ENCODE measurements around the gene SND1. TPM values are rescaled to one million over a fixed set of nuclear protein-coding genes. Genes with fewer than 3 reads are reported as not detected.

SND1 gene
- total RNA-seq, 1 experiment from 2014 or later: 147 TPM

DNA sequence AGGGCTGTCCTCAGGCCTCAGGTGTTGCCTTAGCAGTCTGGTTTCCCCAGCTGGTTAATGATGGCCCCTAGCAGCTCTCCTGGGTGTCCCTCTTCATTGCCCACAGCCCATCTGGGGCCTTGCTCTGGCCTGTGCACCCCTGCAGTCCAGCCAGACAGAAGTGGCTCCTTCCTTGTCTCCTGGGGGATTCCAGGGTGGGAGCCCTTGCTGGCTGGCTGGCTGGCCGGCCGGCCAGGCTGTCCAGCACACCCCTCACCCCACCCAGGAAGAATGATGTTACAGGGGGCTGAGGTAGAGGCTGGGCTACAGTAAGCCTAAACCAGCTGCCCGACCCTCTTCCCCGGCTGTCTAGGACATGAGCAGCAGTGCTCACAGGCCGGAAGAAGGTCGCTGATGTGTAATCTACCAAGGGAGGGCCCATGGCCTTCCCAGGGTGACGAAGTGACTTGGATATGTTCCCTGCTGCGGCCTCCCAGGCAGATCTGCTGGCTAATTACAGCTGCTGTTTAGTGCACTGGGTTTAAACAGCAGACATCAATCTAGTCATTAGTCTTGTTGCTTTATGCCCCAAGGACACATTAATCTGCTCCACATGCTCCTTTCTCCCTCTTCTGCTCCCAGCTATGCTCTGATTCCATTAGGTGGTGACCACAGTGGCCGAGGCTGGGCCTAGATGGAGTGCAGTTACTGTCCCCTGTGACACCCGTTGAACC lies 433.1 kb downstream of the SND1 start:
- H3K27ac ChIP-seq: no peak overlapping the region
- DNase-seq: no peak
- peaks cover 2% of the 10 kb centered on the region; the same call in 1 of the 2 replicates for H3K36me3 ChIP-seq
- H3K4me1 ChIP-seq: no peaks in the 10 kb centered on the region
- no peaks in the 10 kb centered on the region for H3K9me3 ChIP-seq (replicated peaks)
- no peaks in the 10 kb centered on the region for H3K27me3 ChIP-seq
- H3K4me3 ChIP-seq: no peak overlapping the region

DNA sequence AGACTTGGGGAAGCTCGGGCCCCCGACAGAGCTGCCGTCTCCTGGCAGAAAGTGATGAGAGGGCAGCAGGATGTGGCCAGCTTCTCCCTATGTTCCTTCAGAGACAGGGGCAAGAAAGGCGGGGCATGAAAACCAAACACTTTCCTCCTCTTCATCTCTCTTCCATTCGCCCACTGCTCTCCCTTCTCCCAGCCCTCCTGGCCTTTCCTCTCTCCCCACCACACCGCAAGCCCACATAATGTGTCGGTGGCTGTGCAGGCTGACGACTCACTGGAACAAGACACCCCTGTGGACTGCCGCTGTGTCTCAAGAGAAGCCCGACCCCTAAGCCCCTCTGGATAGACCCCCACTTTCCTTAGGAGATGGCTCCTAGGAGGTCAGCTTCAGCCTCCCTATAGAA lies 438.5 kb downstream of the SND1 start:
- H3K4me3 ChIP-seq: no peak overlapping the region
- H3K27me3 ChIP-seq: no peaks in the 10 kb centered on the region
- no peaks in the 10 kb centered on the region for H3K9me3 ChIP-seq (replicated peaks)
- H3K27ac ChIP-seq: no peak overlapping the region
- H3K4me1 ChIP-seq: no peaks in the 10 kb centered on the region
- DNase-seq: no peak
- H3K36me3 ChIP-seq: peaks cover 17% of the 10 kb centered on the region; the same call in 1 of the 2 replicates

DNA sequence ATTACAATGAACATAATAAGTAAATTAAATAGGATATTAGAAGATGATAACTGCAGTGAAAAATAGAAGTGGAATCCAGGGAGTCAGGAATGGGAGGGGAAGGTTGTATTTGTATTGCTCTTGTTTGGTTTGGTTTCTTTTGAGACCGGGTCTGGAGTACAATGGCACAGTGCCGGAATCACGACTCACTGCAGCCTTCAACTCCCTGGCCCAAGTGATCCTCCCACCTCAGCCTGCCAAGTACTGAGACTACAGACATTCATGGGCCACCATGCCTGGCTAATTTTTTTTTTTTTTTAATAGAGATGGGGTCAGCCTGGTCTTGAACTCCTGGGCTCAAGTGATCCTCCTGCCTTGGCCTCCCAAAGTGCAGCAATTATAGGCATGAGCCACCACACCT lies 439.1 kb downstream of the SND1 start:
- H3K27ac ChIP-seq: no peak overlapping the region
- DNase-seq: no peak
- no peaks in the 10 kb centered on the region for H3K9me3 ChIP-seq (replicated peaks)
- H3K4me1 ChIP-seq: no peaks in the 10 kb centered on the region
- H3K36me3 ChIP-seq: peaks cover 17% of the 10 kb centered on the region; the same call in 1 of the 2 replicates
- H3K4me3 ChIP-seq: no peak overlapping the region
- H3K27me3 ChIP-seq: no peaks in the 10 kb centered on the region

DNA sequence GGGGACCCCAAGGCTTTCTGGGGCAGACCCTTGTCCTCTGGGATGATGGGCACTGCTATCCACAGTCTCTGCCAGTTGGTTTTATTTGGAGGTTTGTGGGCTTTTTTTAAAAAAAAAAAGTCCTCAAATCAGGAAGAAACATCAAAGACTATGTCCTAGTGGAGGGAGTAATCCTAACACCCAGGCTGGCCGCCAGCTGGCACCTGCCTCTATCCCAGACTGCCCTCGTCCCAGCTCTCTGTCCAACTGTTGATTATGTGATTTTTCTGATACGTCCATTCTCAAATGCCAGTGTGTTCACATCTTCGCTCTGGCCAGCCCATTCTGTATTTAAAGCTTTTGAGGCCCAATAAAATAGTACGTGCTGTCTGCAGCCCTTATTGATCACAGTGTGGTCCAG lies 440.2 kb downstream of the SND1 start:
- no peaks in the 10 kb centered on the region for H3K9me3 ChIP-seq (replicated peaks)
- H3K36me3 ChIP-seq: peaks cover 14% of the 10 kb centered on the region; the same call in 1 of the 2 replicates
- H3K4me3 ChIP-seq: no peak overlapping the region
- DNase-seq: no peak
- H3K27me3 ChIP-seq: no peaks in the 10 kb centered on the region
- no peaks in the 10 kb centered on the region for H3K4me1 ChIP-seq
- no peak overlapping the region for H3K27ac ChIP-seq

DNA sequence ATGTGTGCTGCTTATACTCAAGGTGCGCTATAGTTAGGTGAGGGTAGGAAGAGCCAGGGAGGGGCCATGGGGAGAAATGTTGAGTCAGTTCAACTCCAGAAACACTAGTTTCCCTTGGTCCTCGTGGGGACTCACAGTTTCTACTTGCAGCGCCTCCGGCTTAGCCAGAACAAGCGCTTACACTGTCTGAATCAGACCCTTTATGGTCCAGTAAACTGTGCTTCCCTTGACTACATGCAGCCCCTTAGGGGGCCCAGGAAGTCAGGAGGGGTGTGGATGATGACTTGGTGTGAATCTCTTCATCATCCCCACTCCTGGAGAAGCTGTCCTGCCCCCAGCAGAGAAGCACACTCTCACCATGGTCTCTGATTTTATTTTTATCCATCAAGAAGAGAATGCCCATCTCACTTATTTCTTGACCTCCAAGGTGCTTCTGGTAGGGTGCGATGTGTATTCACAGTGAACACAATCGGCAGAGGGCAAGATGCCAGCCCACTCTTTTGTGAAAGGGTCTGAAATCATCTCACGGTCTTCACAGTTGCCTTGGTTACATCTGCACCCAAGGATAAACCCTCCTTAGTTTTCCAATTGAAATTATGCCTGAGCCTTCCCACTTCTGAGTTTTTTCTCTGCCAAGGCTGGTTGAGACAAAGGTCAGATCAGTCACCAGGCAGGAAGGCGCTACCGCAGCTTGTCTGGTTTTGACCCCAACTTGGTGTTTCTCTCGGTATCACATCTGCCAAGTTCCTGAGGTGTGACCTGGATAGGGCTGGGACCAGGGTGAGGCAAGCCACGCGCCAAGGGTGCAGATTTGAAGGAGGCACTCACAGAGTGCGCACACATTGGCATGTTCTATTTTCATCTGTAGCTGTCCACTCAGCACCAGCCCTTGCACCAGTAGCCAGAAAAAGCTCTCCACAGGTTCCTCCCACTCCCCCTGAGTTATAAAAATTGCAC lies 441.9 kb downstream of the SND1 start:
- DNase-seq: no peak
- Histone ChIP-seq H3K9me3 (replicated peaks) (no peaks in the 10 kb centered on the region), H3K27ac (no peak overlapping the region), H3K27me3 (no peaks in the 10 kb centered on the region), H3K4me3 (no peak overlapping the region), H3K4me1 (no peaks in the 10 kb centered on the region), H3K36me3 (peaks cover 18% of the 10 kb centered on the region)

DNA sequence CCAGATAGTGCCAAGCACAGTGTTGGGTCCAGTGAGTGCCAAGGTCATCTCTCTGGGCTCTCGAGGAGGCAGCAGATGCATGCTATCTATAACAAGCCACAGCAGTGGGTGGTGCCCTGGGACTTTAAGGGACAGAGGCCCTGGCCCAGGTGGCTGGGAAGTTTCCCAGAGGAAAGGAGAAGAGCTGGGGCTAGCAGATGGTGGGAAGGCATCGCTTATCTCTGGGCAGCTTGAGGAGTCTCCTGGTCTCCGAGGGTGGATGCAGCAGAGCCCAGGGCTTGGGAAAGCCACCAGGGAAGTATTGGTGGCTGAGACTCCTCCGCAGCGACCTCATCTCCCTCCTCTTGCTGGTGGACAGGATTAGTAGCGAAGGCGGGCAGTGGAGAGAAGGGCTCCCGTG lies 442.7 kb downstream of the SND1 start:
- no peaks in the 10 kb centered on the region for H3K4me1 ChIP-seq
- DNase-seq: no peak
- H3K36me3 ChIP-seq: peaks cover 18% of the 10 kb centered on the region
- H3K4me3 ChIP-seq: no peak overlapping the region
- no peak overlapping the region for H3K27ac ChIP-seq
- H3K27me3 ChIP-seq: no peaks in the 10 kb centered on the region
- no peaks in the 10 kb centered on the region for H3K9me3 ChIP-seq (replicated peaks)

DNA sequence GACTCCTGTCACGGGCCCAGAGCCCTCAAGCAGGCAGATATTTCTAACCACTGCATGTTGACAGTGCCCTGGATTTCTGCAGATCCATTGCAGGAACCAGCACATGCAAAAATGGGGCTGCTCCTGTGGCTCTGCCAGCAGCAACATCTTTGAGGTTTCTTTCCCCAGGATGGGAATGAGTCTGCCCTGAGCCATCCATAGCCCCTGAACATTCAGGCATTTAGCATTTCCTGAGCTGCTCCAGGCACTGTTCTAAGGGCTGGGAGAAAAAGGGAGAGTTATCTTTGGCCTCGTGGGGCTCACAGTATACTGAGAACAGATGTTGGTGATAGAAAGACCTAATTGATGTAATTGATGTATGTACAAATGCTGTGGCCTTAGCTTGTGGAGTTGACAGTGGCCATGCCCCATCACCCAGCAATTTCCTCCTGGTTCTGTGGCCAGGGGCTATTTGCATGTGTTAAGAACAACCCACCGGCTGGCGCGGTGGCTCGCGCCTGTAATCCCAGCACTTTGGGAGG lies 445.3 kb downstream of the SND1 start:
- no peak for DNase-seq
- Histone ChIP-seq H3K4me3 (no peak overlapping the region), H3K36me3 (peaks cover 8% of the 10 kb centered on the region), H3K27me3 (no peaks in the 10 kb centered on the region), H3K27ac (no peak overlapping the region), H3K4me1 (no peaks in the 10 kb centered on the region), H3K9me3 (replicated peaks) (no peaks in the 10 kb centered on the region)

DNA sequence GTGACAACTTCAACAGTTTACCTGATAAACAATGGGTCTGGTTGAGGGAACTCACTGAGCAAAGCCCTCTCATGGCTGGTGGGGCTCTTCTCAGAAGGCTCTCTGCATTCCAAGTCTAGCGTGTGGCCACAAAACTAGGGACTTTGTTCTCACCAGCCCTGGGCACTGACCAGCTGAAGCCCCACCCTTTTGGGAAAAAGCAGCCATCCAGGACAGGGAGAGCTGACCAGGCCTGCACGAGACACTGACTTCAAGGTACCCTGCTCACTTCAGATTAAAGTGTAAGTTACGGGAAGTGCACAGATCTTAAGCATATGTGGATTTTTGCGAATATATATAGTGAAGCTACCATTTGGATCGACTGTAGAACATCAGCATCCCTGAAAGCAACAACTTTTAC lies 446.6 kb downstream of the SND1 start:
- no peak for DNase-seq

DNA sequence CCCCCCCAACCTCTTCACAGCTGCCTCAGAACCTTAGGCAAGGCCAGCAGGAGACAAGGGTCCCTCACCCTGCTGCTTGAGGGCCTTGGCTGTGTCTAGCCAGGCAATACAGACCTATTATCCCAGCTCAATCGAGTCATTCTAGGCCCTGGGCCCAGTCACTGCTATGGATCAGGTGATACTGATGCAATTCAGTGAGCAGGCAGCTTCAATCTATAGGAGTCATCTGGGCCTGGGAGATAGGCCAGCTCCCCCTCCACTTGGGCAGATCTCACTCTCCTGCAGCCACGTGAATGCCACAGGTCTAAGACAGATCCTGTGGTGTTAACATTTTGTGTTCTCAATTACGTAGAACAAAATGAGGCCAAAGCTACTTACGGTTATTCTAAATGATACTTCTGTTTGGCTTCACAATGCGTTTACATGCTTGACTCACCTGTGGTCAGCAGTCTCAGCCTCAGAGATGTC lies 447.2 kb downstream of the SND1 start:
- no peaks in the 10 kb centered on the region for H3K4me1 ChIP-seq
- no peak for DNase-seq
- peaks cover 3% of the 10 kb centered on the region for H3K36me3 ChIP-seq
- H3K9me3 ChIP-seq (replicated peaks): no peaks in the 10 kb centered on the region
- H3K4me3 ChIP-seq: no peak overlapping the region
- no peaks in the 10 kb centered on the region for H3K27me3 ChIP-seq
- H3K27ac ChIP-seq: no peak overlapping the region

More for the DNA sequence above, 446.6 kb downstream of the SND1 start:
- H3K27me3 ChIP-seq: no peaks in the 10 kb centered on the region
- no peaks in the 10 kb centered on the region for H3K9me3 ChIP-seq (replicated peaks)
- H3K36me3 ChIP-seq: peaks cover 3% of the 10 kb centered on the region
- H3K27ac ChIP-seq: no peak overlapping the region
- no peak overlapping the region for H3K4me3 ChIP-seq
- no peaks in the 10 kb centered on the region for H3K4me1 ChIP-seq

DNA sequence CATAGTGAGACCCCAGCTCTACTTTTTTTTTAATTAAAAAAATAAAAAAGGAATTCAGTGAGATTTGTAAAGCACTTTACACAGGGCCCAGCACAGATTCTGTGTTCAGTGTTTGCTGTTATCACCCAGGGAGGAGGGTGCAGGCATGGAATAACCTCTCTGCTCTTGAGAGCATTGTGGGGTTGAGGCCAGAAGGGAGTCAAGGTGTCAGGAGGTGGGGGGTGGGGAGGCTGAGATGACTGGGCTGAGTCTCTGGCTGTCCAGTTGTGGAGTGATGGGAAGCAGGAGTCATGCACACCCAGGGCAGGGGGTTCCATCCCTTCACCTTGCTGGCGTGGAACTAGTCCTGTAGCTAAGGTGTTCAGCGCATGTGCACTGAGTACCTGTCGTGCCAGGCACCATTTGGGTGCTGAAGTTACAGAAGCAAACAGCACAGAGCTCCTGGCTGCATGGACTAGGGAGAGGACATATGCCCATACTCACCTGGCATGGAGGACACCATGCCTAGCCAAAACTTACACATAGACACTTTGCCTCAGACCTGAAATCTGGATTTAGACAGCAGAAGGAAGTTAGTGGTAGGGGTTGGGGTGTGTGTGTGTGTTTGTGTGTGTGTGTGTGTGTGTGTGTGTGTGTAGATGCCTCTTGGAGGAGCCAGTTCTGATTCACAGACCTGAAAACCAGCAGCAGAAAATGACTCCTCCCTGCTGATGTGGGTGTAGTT lies 448.4 kb downstream of the SND1 start:
- H3K9me3 ChIP-seq (replicated peaks): no peaks in the 10 kb centered on the region
- H3K4me3 ChIP-seq: no peak overlapping the region
- H3K27ac ChIP-seq: no peak overlapping the region
- peaks cover 3% of the 10 kb centered on the region for H3K36me3 ChIP-seq
- DNase-seq: no peak
- H3K27me3 ChIP-seq: no peaks in the 10 kb centered on the region
- no peaks in the 10 kb centered on the region for H3K4me1 ChIP-seq

DNA sequence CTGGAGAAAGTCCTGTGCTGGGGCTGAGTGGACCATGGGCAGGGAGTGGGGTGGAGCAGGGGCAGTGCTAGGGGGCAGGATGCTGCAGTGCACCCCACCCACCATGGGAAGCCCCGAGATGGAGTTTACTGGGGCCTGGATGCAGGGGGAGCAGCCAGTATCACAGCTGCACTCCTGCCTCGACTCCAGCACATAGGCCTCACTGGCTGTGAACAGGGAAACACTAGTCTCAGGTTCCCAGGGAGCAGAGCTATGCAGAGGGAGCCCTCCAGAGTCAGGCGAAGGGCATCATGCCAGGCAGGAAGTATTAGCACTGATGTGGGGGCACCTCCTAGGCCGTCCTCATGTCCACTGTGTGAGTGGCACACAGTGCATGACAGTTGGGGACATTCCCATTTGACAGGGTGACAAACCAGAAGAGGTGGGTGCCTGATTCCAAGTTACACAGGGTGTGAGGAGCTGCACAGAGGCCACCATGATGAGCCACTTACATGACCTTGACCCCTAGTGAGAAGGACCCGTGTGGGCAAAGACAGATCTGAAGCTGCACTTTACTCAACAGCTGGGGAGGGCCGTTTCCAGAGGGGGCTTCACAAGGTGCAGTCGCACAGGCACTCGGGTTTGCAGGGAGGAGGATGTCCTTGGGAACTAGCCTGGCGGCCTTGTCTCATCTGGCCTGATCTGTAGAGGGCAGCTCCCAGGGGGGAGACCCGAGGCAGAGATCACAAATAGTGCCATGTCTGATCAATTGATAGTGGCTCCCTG lies 449.1 kb downstream of the SND1 start:
- Histone ChIP-seq H3K9me3 (replicated peaks) (no peaks in the 10 kb centered on the region), H3K27ac (no peak overlapping the region), H3K27me3 (no peaks in the 10 kb centered on the region), H3K4me3 (no peak overlapping the region), H3K36me3 (peaks cover 3% of the 10 kb centered on the region), H3K4me1 (no peaks in the 10 kb centered on the region)
- DNase-seq: no peak

DNA sequence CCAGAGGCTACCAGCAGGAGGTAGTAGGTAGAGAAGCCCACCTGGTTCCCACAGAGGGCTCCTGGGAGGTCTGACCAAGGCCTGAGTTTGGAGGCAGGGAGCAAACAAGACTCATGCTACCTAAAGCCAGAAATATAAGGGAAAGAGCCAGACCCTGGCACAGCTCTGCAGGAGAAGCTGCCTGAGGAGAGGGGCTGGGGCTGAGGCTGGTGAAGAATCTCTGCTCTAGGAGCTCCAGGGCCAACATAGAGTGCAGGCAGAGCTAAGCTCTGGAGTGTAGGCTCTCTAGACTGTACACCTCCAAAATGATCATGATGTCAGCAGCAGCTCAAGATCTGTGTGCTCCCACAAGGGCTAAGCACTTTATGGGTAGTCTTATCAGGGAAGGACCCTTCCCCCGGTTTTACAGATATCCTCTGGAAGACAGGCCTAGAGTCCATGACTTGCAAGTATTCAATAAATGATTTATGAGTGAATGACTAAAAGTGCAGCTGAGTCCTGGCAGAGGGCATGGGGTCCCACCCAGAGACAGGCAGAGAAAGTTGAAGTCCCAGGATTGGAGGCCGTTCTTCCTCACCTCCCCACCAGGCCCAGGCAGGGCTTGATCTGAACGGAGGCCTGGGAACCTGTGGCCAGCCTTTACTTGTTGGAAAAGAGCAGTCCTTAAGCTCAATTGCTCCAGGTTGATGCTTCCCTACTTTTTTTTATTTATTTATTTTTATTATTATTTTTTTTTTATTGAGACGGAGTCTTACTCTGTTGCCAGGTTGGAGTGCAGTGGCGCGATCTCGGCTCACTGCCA lies 450.7 kb downstream of the SND1 start:
- DNase-seq: no peak
- Histone ChIP-seq H3K27ac (no peak overlapping the region), H3K36me3 (peaks cover 3% of the 10 kb centered on the region), H3K9me3 (replicated peaks) (no peaks in the 10 kb centered on the region), H3K4me3 (no peak overlapping the region), H3K4me1 (no peaks in the 10 kb centered on the region), H3K27me3 (no peaks in the 10 kb centered on the region)

DNA sequence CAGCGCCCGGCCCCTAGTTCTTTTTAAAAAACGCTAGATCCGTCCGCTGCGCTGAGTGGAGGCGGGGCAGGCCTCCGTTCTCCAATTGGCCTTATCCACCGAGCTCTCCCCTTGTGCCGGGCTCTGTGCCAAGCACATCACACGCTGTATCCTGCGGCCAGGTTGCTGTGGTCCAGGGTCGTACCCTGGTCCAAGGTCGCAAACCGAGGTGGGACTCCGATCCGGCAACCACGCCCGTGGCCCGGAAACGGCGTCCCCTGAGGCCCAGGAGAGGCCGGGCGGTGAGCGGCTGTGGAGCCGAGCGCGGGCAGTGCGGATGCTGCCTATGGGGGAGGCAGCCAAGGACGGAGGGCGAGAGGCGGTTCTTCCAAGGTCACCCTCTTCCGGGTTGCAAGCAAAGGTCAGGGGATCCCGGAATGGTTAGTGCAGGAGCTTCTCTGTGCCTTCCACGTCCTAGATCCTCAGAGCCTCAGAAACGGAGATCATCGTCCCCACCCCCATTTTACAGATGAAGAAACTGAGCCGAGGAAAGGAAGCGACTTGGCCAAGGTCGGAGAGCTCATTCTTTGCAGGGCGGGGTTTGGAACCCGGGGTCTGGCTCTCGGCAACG lies 451.6 kb downstream of the SND1 start:
- Histone ChIP-seq H3K4me1 (no peaks in the 10 kb centered on the region), H3K27me3 (no peaks in the 10 kb centered on the region), H3K36me3 (no peaks in the 10 kb centered on the region), H3K9me3 (replicated peaks) (no peaks in the 10 kb centered on the region), H3K4me3 (no peak overlapping the region), H3K27ac (no peak overlapping the region)
- DNase-seq: no peak
